Measurements from ENCODE around the gene ALOXE3. TPM values are rescaled to one million over a fixed set of nuclear protein-coding genes. Genes with fewer than 3 reads are reported as not detected.

Gene ALOXE3
- total RNA-seq, 1 experiment from 2014 or later, result 0.13 TPM

- Histone ChIP-seq H2BK120ac (ENCODE audit: low read depth, low read length, poor library complexity, severe bottlenecking) (no peak overlapping the region), H2AFZ (ENCODE audit: low read length) (no peak overlapping the region), H3K9ac (ENCODE audit: extremely low read depth, insufficient read length, low read length) (no peak overlapping the region), H4K5ac (ENCODE audit: insufficient read length, low read depth, low read length) (no peak overlapping the region), H3K9me3 (ENCODE audit: control insufficient read depth, low read depth, low read length) (no peaks in the 10 kb centered on the region), H4K8ac (replicated peaks; ENCODE audit: insufficient read length, low read depth, low read length) (no peak overlapping the region), H3K4ac (ENCODE audit: low read depth, low read length) (no peak overlapping the region), H2BK5ac (ENCODE audit: insufficient read length, low read length) (no peak overlapping the region), H3K79me1 (ENCODE audit: insufficient read depth, low read depth, low read length, poor library complexity, severe bottlenecking) (no peaks in the 10 kb centered on the region), H3K4me2 (ENCODE audit: insufficient read depth, insufficient read length, low read length) (peak overlapping the region; percentile 66), H4K91ac (ENCODE audit: insufficient read length, low read depth, low read length) (no peak overlapping the region), H2BK20ac (ENCODE audit: low read depth, low read length, poor library complexity, severe bottlenecking) (no peak overlapping the region), H3K4me1 (ENCODE audit: insufficient read depth, low read length) (no peaks in the 10 kb centered on the region; the same call in 1 of the 2 replicates), H3K18ac (ENCODE audit: insufficient read length, low read depth, low read length) (no peak overlapping the region), H2BK15ac (ENCODE audit: low read depth, low read length) (no peak overlapping the region), H3K23ac (ENCODE audit: insufficient read length, low read depth, low read length) (no peak overlapping the region), H3T11ph (ENCODE audit: low read length) (no peak overlapping the region), H3K79me2 (ENCODE audit: insufficient read depth, low read length) (no peaks in the 10 kb centered on the region), H3K56ac (ENCODE audit: insufficient read length, low read depth, low read length) (no peak overlapping the region), H3K27me3 (ENCODE audit: insufficient read depth, low read length) (peaks cover 34% of the 10 kb centered on the region), H3K14ac (ENCODE audit: insufficient read depth, low read length) (no peak overlapping the region), H3K27ac (ENCODE audit: insufficient read length, low read depth, low read length) (no peak overlapping the region), H2AK5ac (ENCODE audit: insufficient read length, low read length) (no peak overlapping the region), H2BK12ac (ENCODE audit: insufficient read length, low read depth, low read length) (no peak overlapping the region), H3K23me2 (ENCODE audit: insufficient read length, low read depth, low read length, poor library complexity, severe bottlenecking) (peaks cover 62% of the 10 kb centered on the region), H4K20me1 (ENCODE audit: control insufficient read depth, insufficient read depth, insufficient read length) (no peaks in the 10 kb centered on the region)
- Mint-ChIP-seq H3K9me3 (peaks cover 4 to 8% of the 10 kb centered on the region in 2 experiments; a peak in 4 of 5 replicates), H3K27me3 (ENCODE audit: low read depth) (peaks cover 82% of the 10 kb centered on the region), H3K27ac (no peak overlapping the region), H3K4me3 (peak overlapping the region; percentile 91 to 93), H3K36me3 (ENCODE audit: insufficient read depth in 1 of 3, low read depth in 3 of 3) (no peaks in the 10 kb centered on the region; a peak in 2 of 7 replicates), H3K4me1 (peaks cover 42 to 48% of the 10 kb centered on the region in 2 experiments)
- WGBS (ENCODE audit: extremely low coverage, insufficient read length, low lambda C conversion rate), result no CpG with 5 or more reads among the region's 76 CpGs
- TF ChIP-seq, protein P1, sequence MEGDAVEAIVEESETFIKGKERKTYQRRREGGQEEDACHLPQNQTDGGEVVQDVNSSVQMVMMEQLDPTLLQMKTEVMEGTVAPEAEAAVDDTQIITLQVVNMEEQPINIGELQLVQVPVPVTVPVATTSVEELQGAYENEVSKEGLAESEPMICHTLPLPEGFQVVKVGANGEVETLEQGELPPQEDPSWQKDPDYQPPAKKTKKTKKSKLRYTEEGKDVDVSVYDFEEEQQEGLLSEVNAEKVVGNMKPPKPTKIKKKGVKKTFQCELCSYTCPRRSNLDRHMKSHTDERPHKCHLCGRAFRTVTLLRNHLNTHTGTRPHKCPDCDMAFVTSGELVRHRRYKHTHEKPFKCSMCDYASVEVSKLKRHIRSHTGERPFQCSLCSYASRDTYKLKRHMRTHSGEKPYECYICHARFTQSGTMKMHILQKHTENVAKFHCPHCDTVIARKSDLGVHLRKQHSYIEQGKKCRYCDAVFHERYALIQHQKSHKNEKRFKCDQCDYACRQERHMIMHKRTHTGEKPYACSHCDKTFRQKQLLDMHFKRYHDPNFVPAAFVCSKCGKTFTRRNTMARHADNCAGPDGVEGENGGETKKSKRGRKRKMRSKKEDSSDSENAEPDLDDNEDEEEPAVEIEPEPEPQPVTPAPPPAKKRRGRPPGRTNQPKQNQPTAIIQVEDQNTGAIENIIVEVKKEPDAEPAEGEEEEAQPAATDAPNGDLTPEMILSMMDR (conservative IDR thresholded peaks at IDR 0.05), result peak; percentile 81
- DNase-seq, result peak; percentile 92
These were observed 3.5 kb upstream of the ALOXE3 start for GRCh38 chr17:8121681-8122421.

Measured in H9 (cell line).